RCC 7860 (cell line): ENCODE data around the gene TRIM41.
"Not testable (repeated sequence)": the region's sequence is repeated elsewhere in the genome, so short reads cannot be mapped to it uniquely, and the experiment has no call there.

Source experiments
- DNase-seq: peaks from one replicate; pipeline ENCODE4 v3.0.0-alpha.2; 2015; ENCODE audit warnings: low spot score
- FAIRE-seq: peaks from 2 replicates; lab custom pipeline; 2012; peaks lifted over from hg19 to GRCh38; lab: Jason Lieb, UNC

The TRIM41 gene

GRCh38 chr5:181281984-181282316, 58.9 kb downstream of the TRIM41 start:
- FAIRE-seq, result no peak
- DNase-seq, result no peak

- not testable (repeated sequence) for FAIRE-seq, DNase-seq
Observed at GRCh38 chr5:181282415-181282814, 59.3 kb downstream of the TRIM41 start.

GRCh38 chr5:181282874-181283273, 59.8 kb downstream of the TRIM41 start:
- no peak for DNase-seq
- FAIRE-seq, result no peak

- no peak for FAIRE-seq
- DNase-seq, result peak; percentile 24
Observed at GRCh38 chr5:181283347-181283746, 60.3 kb downstream of the TRIM41 start.

GRCh38 chr5:181283841-181284755, 61.0 kb downstream of the TRIM41 start:
- FAIRE-seq, DNase-seq: not testable (repeated sequence)
